AG09309 (cell line): ENCODE results near the gene SPOPL.
"Not testable (repeated sequence)": the region's sequence is repeated elsewhere in the genome, so short reads cannot be mapped to it uniquely, and the experiment has no call there.

Source experiments
- DNase-seq: peaks from one replicate; pipeline ENCODE4 v3.0.0-alpha.2; 2010; ENCODE audit warnings: low read depth
- H3K4me3 ChIP-seq: 2 replicates; pipeline ENCODE4 v1.5.1; 2011; ENCODE audit warnings: mild to moderate bottlenecking, low read depth, low read length, moderate library complexity; ENCODE audit not compliant: control insufficient read depth
- TF ChIP-seq, protein P1 (sequence below): IDR thresholded peaks from 2 replicates; pipeline ENCODE4 v1.5.1; 2011; ENCODE audit warnings: mild to moderate bottlenecking, low read depth, low read length, inconsistent platforms; ENCODE audit not compliant: insufficient read depth, control insufficient read depth; ENCODE audit errors: missing control alignments

Gene SPOPL

DNA sequence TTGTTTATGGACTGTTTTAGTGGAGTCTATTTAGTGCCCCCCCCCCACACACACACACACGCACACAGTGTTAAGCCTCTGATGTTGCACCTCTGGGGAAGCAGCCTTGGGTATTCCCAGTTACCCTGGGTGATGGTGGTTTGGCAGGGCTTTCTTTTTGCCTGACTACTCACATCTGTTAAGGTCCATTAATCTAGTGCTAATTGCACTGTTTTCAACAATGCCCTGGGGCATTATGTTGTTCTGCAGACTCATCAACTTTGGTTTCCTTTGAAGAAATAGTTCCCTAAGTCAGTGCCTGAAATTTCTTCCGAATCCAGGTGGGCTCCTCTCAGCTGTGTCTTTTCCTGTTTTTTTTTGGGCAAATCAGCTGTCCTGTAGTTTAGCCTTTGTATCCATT, 34.7 kb downstream of the SPOPL start:
- TF ChIP-seq, protein P1, sequence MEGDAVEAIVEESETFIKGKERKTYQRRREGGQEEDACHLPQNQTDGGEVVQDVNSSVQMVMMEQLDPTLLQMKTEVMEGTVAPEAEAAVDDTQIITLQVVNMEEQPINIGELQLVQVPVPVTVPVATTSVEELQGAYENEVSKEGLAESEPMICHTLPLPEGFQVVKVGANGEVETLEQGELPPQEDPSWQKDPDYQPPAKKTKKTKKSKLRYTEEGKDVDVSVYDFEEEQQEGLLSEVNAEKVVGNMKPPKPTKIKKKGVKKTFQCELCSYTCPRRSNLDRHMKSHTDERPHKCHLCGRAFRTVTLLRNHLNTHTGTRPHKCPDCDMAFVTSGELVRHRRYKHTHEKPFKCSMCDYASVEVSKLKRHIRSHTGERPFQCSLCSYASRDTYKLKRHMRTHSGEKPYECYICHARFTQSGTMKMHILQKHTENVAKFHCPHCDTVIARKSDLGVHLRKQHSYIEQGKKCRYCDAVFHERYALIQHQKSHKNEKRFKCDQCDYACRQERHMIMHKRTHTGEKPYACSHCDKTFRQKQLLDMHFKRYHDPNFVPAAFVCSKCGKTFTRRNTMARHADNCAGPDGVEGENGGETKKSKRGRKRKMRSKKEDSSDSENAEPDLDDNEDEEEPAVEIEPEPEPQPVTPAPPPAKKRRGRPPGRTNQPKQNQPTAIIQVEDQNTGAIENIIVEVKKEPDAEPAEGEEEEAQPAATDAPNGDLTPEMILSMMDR: no peak
- H3K4me3 ChIP-seq: no peak overlapping the region
- DNase-seq: peak; percentile 8

DNA sequence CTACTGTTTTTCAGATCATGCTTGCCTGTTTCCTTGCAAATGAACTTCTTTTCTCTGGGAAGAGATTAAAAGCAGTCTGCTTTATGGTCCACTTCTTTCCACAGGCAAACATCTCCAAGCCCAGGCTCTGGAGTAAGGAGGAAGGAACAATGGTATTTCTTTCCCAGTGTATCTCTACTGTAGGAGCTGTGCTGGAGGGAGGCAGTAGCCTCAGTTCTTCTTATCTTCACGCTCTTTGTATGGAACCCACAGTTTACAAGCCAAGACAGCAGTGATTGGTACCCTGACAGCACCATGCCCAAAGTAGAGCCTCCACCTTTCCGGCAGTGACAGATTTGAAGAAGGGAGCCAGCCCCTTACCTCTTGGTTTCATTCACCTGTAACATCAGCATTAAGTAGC, 35.2 kb downstream of the SPOPL start:
- no peak for DNase-seq
- TF ChIP-seq, protein P1: no peak
- no peak overlapping the region for H3K4me3 ChIP-seq

DNA sequence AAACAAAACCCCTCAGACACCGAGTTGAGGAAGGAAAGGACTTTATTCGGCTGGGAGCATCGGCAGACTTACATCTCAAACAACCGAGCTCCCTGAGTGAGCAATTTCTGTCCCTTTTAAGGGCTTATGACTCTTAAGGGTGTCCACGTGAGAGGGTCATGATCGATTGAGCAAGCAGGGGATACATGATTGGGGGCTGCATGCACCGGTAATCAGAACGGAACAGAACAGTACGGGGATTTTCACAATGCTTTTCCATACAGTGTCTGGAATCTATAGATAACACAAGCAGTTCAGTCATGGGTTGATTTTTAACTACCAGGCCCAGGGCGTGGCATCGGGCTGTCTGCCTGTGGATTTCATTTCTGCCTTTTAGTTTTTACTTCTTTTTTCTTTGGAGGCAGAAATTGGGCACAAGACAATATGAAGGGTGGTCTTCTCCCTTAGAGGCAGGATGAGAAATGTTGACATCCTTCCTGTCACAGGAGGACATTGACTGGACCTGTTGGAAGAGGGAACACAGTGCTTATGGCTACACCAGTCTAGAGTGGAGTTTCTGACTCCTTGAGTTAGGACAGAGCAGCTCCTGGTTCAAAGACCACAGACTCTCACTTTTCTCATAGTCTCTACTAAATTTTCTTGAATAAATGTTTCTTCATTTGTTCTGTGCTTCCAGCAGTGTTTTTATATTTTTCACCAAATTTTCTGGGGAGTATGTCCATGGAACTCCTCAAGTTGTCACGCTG, 35.8 kb downstream of the SPOPL start:
- H3K4me3 ChIP-seq: no peak overlapping the region
- TF ChIP-seq, protein P1: no peak
- DNase-seq: no peak

DNA sequence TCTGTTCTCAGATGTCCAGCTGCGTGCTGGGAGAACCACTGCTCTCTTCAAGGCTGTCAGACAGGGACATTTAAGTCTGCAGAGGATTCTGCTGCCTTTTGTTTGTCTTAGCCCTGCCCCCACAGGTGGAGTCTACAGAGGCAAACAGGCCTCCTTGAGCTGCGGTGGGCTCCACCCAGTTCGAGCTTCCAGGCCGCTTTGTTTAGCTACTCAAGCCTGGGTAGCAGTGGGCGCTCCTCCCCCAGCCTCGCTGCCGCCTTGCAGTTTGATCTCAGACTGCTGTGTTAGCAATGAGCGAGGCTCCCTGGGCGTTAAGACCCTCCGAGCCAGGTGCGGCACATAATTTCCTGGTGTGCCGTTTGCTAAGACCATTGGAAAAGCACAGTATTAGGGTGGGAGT, 42.6 kb downstream of the SPOPL start:
- DNase-seq, H3K4me3 ChIP-seq: not testable (repeated sequence)

DNA sequence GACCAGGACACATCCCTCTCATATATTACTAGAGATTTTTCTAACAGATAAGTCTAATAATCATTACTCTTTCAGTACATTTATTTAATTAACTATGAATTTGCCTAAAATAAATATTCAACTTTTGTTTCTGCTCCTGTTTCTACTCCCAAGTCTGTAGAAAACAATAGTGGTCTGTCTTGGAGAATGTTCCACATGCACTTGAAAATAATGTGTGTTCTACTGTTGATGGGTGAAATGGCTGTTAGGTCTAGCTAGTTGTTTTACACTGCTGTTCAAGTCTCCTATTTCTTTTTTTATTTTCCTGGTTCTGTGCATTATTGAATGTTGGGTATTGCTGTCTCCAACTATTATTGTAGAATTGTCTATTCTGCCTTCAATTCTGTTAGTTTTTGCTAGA, 47.2 kb downstream of the SPOPL start:
- TF ChIP-seq, protein P1: no peak
- DNase-seq: no peak
- H3K4me3 ChIP-seq: no peak overlapping the region

DNA sequence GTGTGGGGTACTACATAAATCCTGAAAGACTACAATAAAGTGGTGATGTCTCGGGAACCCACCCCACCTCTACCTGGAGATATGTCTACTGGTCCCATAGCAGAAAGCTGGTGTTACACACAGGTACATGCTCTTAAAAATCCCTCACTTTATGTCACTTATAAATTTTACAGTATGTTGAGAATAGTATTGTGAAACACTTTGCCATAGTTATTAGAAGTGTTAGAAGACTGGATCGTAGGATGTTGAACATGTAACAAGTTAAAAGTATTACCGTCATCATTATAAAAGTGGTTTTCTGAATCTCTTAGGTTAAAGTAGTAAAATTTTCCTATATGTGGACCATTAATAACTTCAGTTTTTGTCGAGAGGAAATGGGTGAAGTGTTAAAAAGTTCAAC, 48.6 kb downstream of the SPOPL start:
- no peak for DNase-seq
- TF ChIP-seq, protein P1: no peak
- no peak overlapping the region for H3K4me3 ChIP-seq

DNA sequence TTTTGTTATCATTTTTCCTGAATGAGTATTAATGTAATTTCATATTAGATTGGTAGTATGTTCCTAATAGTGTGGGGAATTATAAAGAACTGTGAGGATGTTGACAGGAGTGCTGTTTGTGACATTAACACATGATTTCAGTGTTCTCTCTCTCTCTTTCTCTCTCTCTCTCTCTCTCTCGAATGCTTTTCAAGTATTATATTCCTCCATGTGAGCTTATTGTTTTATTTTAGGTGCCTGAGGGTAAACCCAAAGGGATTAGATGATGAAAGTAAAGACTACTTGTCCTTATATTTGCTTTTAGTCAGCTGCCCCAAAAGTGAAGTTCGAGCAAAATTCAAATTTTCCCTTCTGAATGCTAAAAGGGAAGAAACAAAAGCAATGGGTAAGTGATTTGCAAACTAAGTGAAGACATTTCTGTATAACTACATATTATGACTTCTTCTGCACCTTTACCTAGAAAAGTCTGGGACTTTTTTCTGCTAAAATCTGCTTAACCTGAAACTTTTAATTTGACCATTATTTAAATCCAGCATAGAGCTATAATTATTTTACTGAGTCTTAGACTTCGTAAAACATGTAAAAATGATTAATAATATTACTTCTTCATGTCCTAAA, 49.2 kb downstream of the SPOPL start:
- TF ChIP-seq, protein P1: no peak
- DNase-seq: no peak
- H3K4me3 ChIP-seq: no peak overlapping the region
